Gastrocnemius medialis (tissue), 4 donors: ENCODE data around the gene DCAF6. TPM values are rescaled to one million over a fixed set of nuclear protein-coding genes. Genes with fewer than 3 reads are reported as not detected.

Source experiments
- ATAC-seq, 2 donors: fragments of 150-250 bp; one replicate each; pipeline ENCODE4 v1.9.1; 2016
- DNase-seq, 2 donors: peaks; one replicate each; pipeline ENCODE4 v3.0.0-alpha.2; 2019
- H3K27ac ChIP-seq, 4 donors: fragments of 200-600 bp; sonication (generic); 1 replicate in 1 of 4; 2 replicates in 3 of 4; pipeline ENCODE4 v1.5.1; 2016 to 2018; ENCODE audit warnings: mild to moderate bottlenecking in 2 of 4, moderate library complexity in 1 of 4
- H3K27me3 ChIP-seq, 3 donors: fragments of 200-600 bp; sonication (generic) in 2 of 3; 1 replicate in 1 of 3; 2 replicates in 2 of 3; pipeline versions ENCODE4 v1.5.1 to v1.6.0; 2016 to 2019; ENCODE audit warnings: mild to moderate bottlenecking in 1 of 3, moderate library complexity in 1 of 3
- H3K36me3 ChIP-seq, 2 donors: fragments of 200-600 bp; sonication (generic) in 1 of 2; one replicate each; pipeline ENCODE4 v1.5.1; 2017 to 2018
- H3K4me1 ChIP-seq, 2 donors: fragments of 200-600 bp; sonication (generic) in 1 of 2; one replicate each; pipeline ENCODE4 v1.5.1; 2016 to 2017; ENCODE audit warnings: mild to moderate bottlenecking in 2 of 2
- H3K4me3 ChIP-seq, 4 donors: fragments of 200-600 bp; sonication (generic) in 3 of 4; 1 replicate in 1 of 4; 2 replicates in 3 of 4; pipeline ENCODE4 v1.5.1; 2016 to 2019; ENCODE audit warnings: mild to moderate bottlenecking in 2 of 4
- H3K9me3 ChIP-seq, 3 donors: fragments of 200-600 bp; sonication (generic) in 2 of 3; 1 replicate in 1 of 3; 2 replicates in 2 of 3; pipeline ENCODE4 v1.5.1; 2016 to 2019
- CTCF ChIP-seq, 5 experiments: fragments of 450-650 bp in 3 of 5; fragments of 200-600 bp in 2 of 5; sonication (generic) in 2 of 5; IDR thresholded peaks in 4 of 5; conservative IDR thresholded peaks in 1 of 5; 1 replicate in 4 of 5; 2 replicates in 1 of 5; pipeline ENCODE4 v1.5.1; 2016 to 2019; ENCODE audit warnings: antibody characterized with exemption in 5 of 5, mild to moderate bottlenecking in 3 of 5, moderate library complexity in 3 of 5
- POLR2A ChIP-seq, 2 donors: fragments of 450-650 bp; IDR thresholded peaks; one replicate each; pipeline ENCODE4 v1.6.1; 2017; ENCODE audit warnings: antibody characterized with exemption in 2 of 2, mild to moderate bottlenecking in 2 of 2, moderate library complexity in 2 of 2
- in situ Hi-C, 4 donors: fragments of 200-750 bp; cut with MboI; loops; one replicate each; pipeline versions ENCODE4 v1.15.0 to v1.8.0; 2017; ENCODE audit warnings: low sequenced_read_pairs in 4 of 4
- intact Hi-C: fragments of 100-400 bp; cut with DNase I; formaldehyde crosslinking; loops from one replicate; pipeline ENCODE4 v1.15.1; 2023; ENCODE audit warnings: low total_unique reads
- total RNA-seq, 4 donors: library from RNA; depleted of rRNA; stranded (reverse); fragments of >200 nt; gene quantifications; one replicate each; pipeline versions ENCODE4 v1.1.0 to v1.2.3, GENCODE V29; 2016

Gene DCAF6
- total RNA-seq, 4 donors from 2014 or later = 365 to 466 (median 389) TPM

GRCh38 chr1:167943541-167943940 lies 7.1 kb downstream of the DCAF6 start:
- Histone ChIP-seq H3K36me3 (no peaks in the 10 kb centered on the region), H3K9me3 (no peaks in the 10 kb centered on the region), H3K4me3 (no peak overlapping the region), H3K4me1 (peaks cover 37 to 47% of the 10 kb centered on the region in 2 donors), H3K27ac (no peak overlapping the region), H3K27me3 (no peaks in the 10 kb centered on the region)
- TF ChIP-seq CTCF (IDR thresholded peaks at IDR 0.05 in 4 of 5, conservative IDR thresholded peaks at IDR 0.05 in 1 of 5) (no peak), POLR2A (IDR thresholded peaks at IDR 0.05) (no peak)
- intact Hi-C loops (no loop called here), in situ Hi-C loops (loop anchor here in 2 of 4 donors (25.0 kb wide), 3 partner anchors 231 to 1544 kb away; partner anchors contain the start of genes ATP1B1 (in 1 of the 2), MPZL1 (in 1 of the 2) and SLC19A2 (in 1 of the 2))
- ATAC-seq (no peak), DNase-seq (no peak)

GRCh38 chr1:167947733-167948132 lies 11.2 kb downstream of the DCAF6 start:
- H3K27me3 ChIP-seq = no peaks in the 10 kb centered on the region
- in situ Hi-C loops = loop anchor here in 2 of 4 donors (25.0 kb wide), 3 partner anchors 235 to 1540 kb away; partner anchors contain the start of genes ATP1B1 (in 1 of the 2), MPZL1 (in 1 of the 2) and SLC19A2 (in 1 of the 2)
- peaks cover 0 to 9% of the 10 kb centered on the region in 2 donors for H3K36me3 ChIP-seq
- TF ChIP-seq POLR2A (IDR thresholded peaks at IDR 0.05) (no peak), CTCF (IDR thresholded peaks at IDR 0.05 in 4 of 5, conservative IDR thresholded peaks at IDR 0.05 in 1 of 5) (no peak)
- no peaks in the 10 kb centered on the region for H3K9me3 ChIP-seq
- H3K4me1 ChIP-seq = peaks cover 35 to 51% of the 10 kb centered on the region in 2 donors
- ATAC-seq = no peak
- no peak for DNase-seq
- intact Hi-C loops = no loop called here
- no peak overlapping the region for H3K4me3 ChIP-seq
- H3K27ac ChIP-seq = no peak overlapping the region

GRCh38 chr1:167949785-167950184 lies 13.3 kb downstream of the DCAF6 start:
- intact Hi-C loops (no loop called here), in situ Hi-C loops (loop anchor here in 2 of 4 donors (25.0 kb wide), 3 partner anchors 237 to 1538 kb away; partner anchors contain the start of genes ATP1B1 (in 1 of the 2), MPZL1 (in 1 of the 2) and SLC19A2 (in 1 of the 2))
- Histone ChIP-seq H3K4me1 (peaks cover 35 to 51% of the 10 kb centered on the region in 2 donors), H3K27me3 (no peaks in the 10 kb centered on the region), H3K27ac (no peak overlapping the region), H3K36me3 (peaks cover 0 to 29% of the 10 kb centered on the region in 2 donors), H3K9me3 (no peaks in the 10 kb centered on the region), H3K4me3 (no peak overlapping the region)
- no peak for DNase-seq
- TF ChIP-seq CTCF (IDR thresholded peaks at IDR 0.05 in 4 of 5, conservative IDR thresholded peaks at IDR 0.05 in 1 of 5) = no peak
- TF ChIP-seq POLR2A (IDR thresholded peaks at IDR 0.05) = no peak
- no peak for ATAC-seq

GRCh38 chr1:167950569-167950968 lies 14.1 kb downstream of the DCAF6 start:
- intact Hi-C loops (no loop called here), in situ Hi-C loops (no loop called here)
- no peak overlapping the region for H3K27ac ChIP-seq
- DNase-seq (no peak), ATAC-seq (no peak)
- peaks cover 35 to 51% of the 10 kb centered on the region in 2 donors for H3K4me1 ChIP-seq
- no peaks in the 10 kb centered on the region for H3K9me3 ChIP-seq
- H3K27me3 ChIP-seq = no peaks in the 10 kb centered on the region
- TF ChIP-seq CTCF (IDR thresholded peaks at IDR 0.05 in 4 of 5, conservative IDR thresholded peaks at IDR 0.05 in 1 of 5) (no peak), POLR2A (IDR thresholded peaks at IDR 0.05) (no peak)
- H3K36me3 ChIP-seq = peaks cover 0 to 31% of the 10 kb centered on the region in 2 donors
- no peak overlapping the region for H3K4me3 ChIP-seq
